GM18508 (cell line): ENCODE measurements around the gene CFAP119.
"Not testable (repeated sequence)": the region's sequence is repeated elsewhere in the genome, so short reads cannot be mapped to it uniquely, and the experiment has no call there.

ENCODE experiments used
- ATAC-seq: cut with Tn5 transposase; IDR thresholded peaks from one replicate; pipeline ENCODE4 v1.9.1; 2021; ENCODE audit warnings: moderate number of reproducible peaks; ENCODE audit not compliant: insufficient read depth, unreplicated experiment

CFAP119 gene

GRCh38 chr16:30761928-30762902 lies at the start of gene CFAP119, which contains the start of gene RNF40:
TSS of gene CFAP119 (minus strand) at chr16:30762062. CDS start at chr16:30761748, 314 bp downstream.
TSS of gene RNF40 (plus strand) at chr16:30762322. CDS start at chr16:30762546, 224 bp downstream.
- peak; percentile 72 for ATAC-seq

- not testable (repeated sequence) for ATAC-seq
These were observed 47.8 kb upstream of the CFAP119 start for GRCh38 chr16:30809675-30810074.

- not testable (repeated sequence) for ATAC-seq
These were observed 47.1 kb upstream of the CFAP119 start for GRCh38 chr16:30808890-30809426.

GRCh38 chr16:30808146-30808545 lies 46.3 kb upstream of the CFAP119 start:
- no peak for ATAC-seq

- no peak for ATAC-seq
These were observed 43.7 kb upstream of the CFAP119 start for GRCh38 chr16:30805370-30806169.

- ATAC-seq = no peak
These were observed 43.2 kb upstream of the CFAP119 start for GRCh38 chr16:30805056-30805369.

GRCh38 chr16:30802936-30803335 lies 41.1 kb upstream of the CFAP119 start:
- ATAC-seq = no peak

GRCh38 chr16:30797670-30798309 lies 35.9 kb upstream of the CFAP119 start:
- ATAC-seq = no peak

- no peak for ATAC-seq
These were observed 32.8 kb upstream of the CFAP119 start for GRCh38 chr16:30794634-30795033.

- ATAC-seq = no peak
These were observed 31.7 kb upstream of the CFAP119 start for GRCh38 chr16:30793508-30794069.

GRCh38 chr16:30787613-30788378 lies 25.9 kb upstream of the CFAP119 start:
- no peak for ATAC-seq

- no peak for ATAC-seq
These were observed 25.2 kb upstream of the CFAP119 start, which contains the start of gene ZNF629 for GRCh38 chr16:30786936-30787612. TSS of gene ZNF629 (minus strand) at chr16:30787205. CDS start at chr16:30784482, 2,723 bp downstream.

- no peak for ATAC-seq
These were observed 24.5 kb upstream of the CFAP119 start for GRCh38 chr16:30786115-30786935.

- no peak for ATAC-seq
These were observed 23.6 kb upstream of the CFAP119 start for GRCh38 chr16:30785126-30786106.

GRCh38 chr16:30784215-30784614 lies 22.4 kb upstream of the CFAP119 start:
- no peak for ATAC-seq

GRCh38 chr16:30783280-30784109 lies 21.6 kb upstream of the CFAP119 start:
- no peak for ATAC-seq
